ENCODE results near the gene DNAH11. TPM values are rescaled to one million over a fixed set of nuclear protein-coding genes. Genes with fewer than 3 reads are reported as not detected.
"Not testable (repeated sequence)": the region's sequence is repeated elsewhere in the genome, so short reads cannot be mapped to it uniquely, and the experiment has no call there.

Gene DNAH11
- total RNA-seq, 2 experiments from 2014 or later = 4.2 to 4.3 TPM

GRCh38 chr7:21805791-21806190, 263.0 kb downstream of the DNAH11 start:
- Mint-ChIP-seq H3K27ac (no peak overlapping the region), H3K4me1 (no peaks in the 10 kb centered on the region), H3K27me3 (peaks cover 5% of the 10 kb centered on the region), H3K4me3 (no peak overlapping the region), H3K36me3 (ENCODE audit: low read depth) (no peaks in the 10 kb centered on the region), H3K9me3 (ENCODE audit: low read depth) (no peaks in the 10 kb centered on the region)
- intact Hi-C loops (cut with DNase I, micrococcal nuclease) = no loop called here
- no peak for ATAC-seq
- no peak for DNase-seq
- CTCF ChIA-PET = no interaction called here
- POLR2A ChIA-PET = no interaction called here

GRCh38 chr7:21806388-21806787, 263.5 kb downstream of the DNAH11 start:
- Mint-ChIP-seq H3K9me3 (ENCODE audit: low read depth) (no peaks in the 10 kb centered on the region), H3K27me3 (peaks cover 5% of the 10 kb centered on the region), H3K4me1 (no peaks in the 10 kb centered on the region), H3K27ac (no peak overlapping the region), H3K4me3 (no peak overlapping the region), H3K36me3 (ENCODE audit: low read depth) (no peaks in the 10 kb centered on the region)
- CTCF ChIA-PET = no interaction called here
- ATAC-seq (no peak), DNase-seq (no peak)
- intact Hi-C loops (cut with DNase I, micrococcal nuclease) = no loop called here
- POLR2A ChIA-PET = no interaction called here

- no peaks in the 10 kb centered on the region for H3K9me3 Mint-ChIP-seq (ENCODE audit: low read depth)
- H3K4me3 Mint-ChIP-seq = no peak overlapping the region
- intact Hi-C loops (cut with DNase I, micrococcal nuclease) = no loop called here
- ChIA-PET CTCF (interaction anchor here (0.7 kb wide), 1 partner anchor 350 kb away, joined by 6 read pairs; no protein-coding TSS in a partner anchor), POLR2A (no interaction called here)
- no peak overlapping the region for H3K27ac Mint-ChIP-seq
- ATAC-seq (no peak), DNase-seq (no peak)
- no peaks in the 10 kb centered on the region for H3K36me3 Mint-ChIP-seq (ENCODE audit: low read depth)
- H3K4me1 Mint-ChIP-seq = peaks cover 9% of the 10 kb centered on the region
- H3K27me3 Mint-ChIP-seq = no peaks in the 10 kb centered on the region
These were observed 276.2 kb downstream of the DNAH11 start for GRCh38 chr7:21819048-21819447.

DNA sequence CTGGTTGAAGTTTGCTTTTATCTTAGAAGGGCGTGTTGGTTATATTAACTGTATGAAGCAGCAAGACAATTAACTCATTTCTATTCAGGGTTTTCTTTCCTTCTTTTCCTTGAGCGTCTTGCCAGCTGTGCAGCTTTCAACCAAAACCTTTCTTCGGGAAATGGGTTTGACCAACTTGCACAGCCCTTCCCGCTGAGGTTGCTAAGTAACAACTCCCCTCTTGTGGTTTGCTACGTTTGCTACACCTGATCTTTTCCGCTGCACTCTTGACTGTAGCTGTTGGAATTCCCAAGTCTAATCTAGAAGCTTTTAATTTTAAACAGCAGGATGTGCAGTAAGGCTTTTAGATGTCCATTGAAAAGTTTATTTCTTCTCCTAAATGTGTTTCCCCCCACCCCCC, 286.0 kb downstream of the DNAH11 start:
- intact Hi-C loops (cut with DNase I, micrococcal nuclease) = no loop called here
- POLR2A ChIA-PET = no interaction called here
- H3K27me3 Mint-ChIP-seq = no peaks in the 10 kb centered on the region
- DNase-seq (no peak), ATAC-seq (no peak)
- H3K27ac Mint-ChIP-seq = no peak overlapping the region
- CTCF ChIA-PET = interaction anchor here (0.6 kb wide), 1 partner anchor 1491 kb away, joined by 4 read pairs; no protein-coding TSS in a partner anchor
- H3K4me1 Mint-ChIP-seq = peaks cover 2% of the 10 kb centered on the region
- no peaks in the 10 kb centered on the region for H3K9me3 Mint-ChIP-seq (ENCODE audit: low read depth)
- H3K36me3 Mint-ChIP-seq (ENCODE audit: low read depth) = no peaks in the 10 kb centered on the region
- no peak overlapping the region for H3K4me3 Mint-ChIP-seq

DNA sequence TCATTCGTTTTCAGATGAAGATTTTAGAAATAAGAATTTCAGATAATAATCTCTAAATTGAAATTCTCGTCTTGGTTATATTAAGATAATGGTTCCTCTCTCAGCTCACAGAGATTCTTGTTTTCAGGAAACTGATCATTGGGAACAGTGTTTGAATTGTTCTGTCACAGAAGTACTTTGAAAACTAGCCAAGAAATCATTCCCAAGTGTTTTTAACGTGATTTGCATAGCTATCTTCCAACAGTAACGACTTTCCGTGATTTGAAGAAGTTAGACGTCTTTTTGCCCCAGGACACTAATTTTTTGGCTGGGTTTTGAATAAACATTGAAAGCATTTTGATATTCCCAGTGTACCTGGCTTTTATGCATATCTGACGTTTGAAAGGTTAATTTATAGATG, 286.9 kb downstream of the DNAH11 start:
- no peak overlapping the region for H3K4me3 Mint-ChIP-seq
- H3K27ac Mint-ChIP-seq = no peak overlapping the region
- intact Hi-C loops (cut with DNase I, micrococcal nuclease) = no loop called here
- peaks cover 2% of the 10 kb centered on the region for H3K4me1 Mint-ChIP-seq
- H3K9me3 Mint-ChIP-seq (ENCODE audit: low read depth) = no peaks in the 10 kb centered on the region
- no peaks in the 10 kb centered on the region for H3K27me3 Mint-ChIP-seq
- no peak for DNase-seq
- POLR2A ChIA-PET = no interaction called here
- CTCF ChIA-PET = no interaction called here
- H3K36me3 Mint-ChIP-seq (ENCODE audit: low read depth) = no peaks in the 10 kb centered on the region
- ATAC-seq = no peak

DNA sequence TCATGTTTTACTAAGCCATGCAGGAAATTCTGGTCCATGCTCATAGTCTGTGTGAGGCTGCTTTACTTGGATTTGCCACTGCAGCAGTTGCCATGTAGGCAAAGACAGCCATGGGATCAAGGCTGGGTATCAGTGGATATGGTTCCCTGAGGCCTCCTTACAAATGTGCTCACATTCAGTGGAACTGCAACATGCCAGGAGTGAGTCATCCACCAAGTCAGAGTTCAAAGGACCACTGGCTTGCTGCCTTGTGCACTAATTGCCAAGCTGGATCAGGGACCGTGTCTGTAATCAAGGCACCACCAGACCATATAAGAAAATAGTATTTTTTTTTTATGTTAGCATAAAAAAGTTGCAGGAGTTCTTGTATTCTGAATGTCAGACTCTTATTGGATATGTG, 301.9 kb downstream of the DNAH11 start:
- Mint-ChIP-seq H3K9me3 (ENCODE audit: low read depth) (no peaks in the 10 kb centered on the region), H3K4me1 (peaks cover 2% of the 10 kb centered on the region), H3K27ac (no peak overlapping the region), H3K36me3 (ENCODE audit: low read depth) (no peaks in the 10 kb centered on the region), H3K27me3 (no peaks in the 10 kb centered on the region), H3K4me3 (no peak overlapping the region)
- ChIA-PET CTCF (no interaction called here), POLR2A (no interaction called here)
- ATAC-seq (no peak), DNase-seq (no peak)
- intact Hi-C loops (cut with DNase I, micrococcal nuclease) = no loop called here

- DNase-seq (no peak), ATAC-seq (no peak)
- no peaks in the 10 kb centered on the region for H3K9me3 Mint-ChIP-seq (ENCODE audit: low read depth)
- H3K27me3 Mint-ChIP-seq = no peaks in the 10 kb centered on the region
- H3K27ac Mint-ChIP-seq = no peak overlapping the region
- ChIA-PET CTCF (no interaction called here), POLR2A (no interaction called here)
- peaks cover 27% of the 10 kb centered on the region for H3K4me1 Mint-ChIP-seq
- H3K4me3 Mint-ChIP-seq = no peak overlapping the region
- intact Hi-C loops (cut with DNase I, micrococcal nuclease) = no loop called here
- peaks cover 4% of the 10 kb centered on the region for H3K36me3 Mint-ChIP-seq (ENCODE audit: low read depth)
These were observed 307.9 kb downstream of the DNAH11 start for GRCh38 chr7:21850531-21851285.

- DNase-seq (no peak), ATAC-seq (no peak)
- H3K27ac Mint-ChIP-seq = peak overlapping the region; percentile 83
- ChIA-PET CTCF (interaction anchor here (0.6 kb wide), 1 partner anchor 1048 kb away, joined by 3 read pairs; no protein-coding TSS in a partner anchor), POLR2A (no interaction called here)
- no peaks in the 10 kb centered on the region for H3K27me3 Mint-ChIP-seq
- peaks cover 4% of the 10 kb centered on the region for H3K36me3 Mint-ChIP-seq (ENCODE audit: low read depth)
- H3K4me3 Mint-ChIP-seq = peak overlapping the region; percentile 39
- H3K4me1 Mint-ChIP-seq = peaks cover 27% of the 10 kb centered on the region
- intact Hi-C loops (cut with DNase I, micrococcal nuclease) = no loop called here
- H3K9me3 Mint-ChIP-seq (ENCODE audit: low read depth) = no peaks in the 10 kb centered on the region
These were observed 308.7 kb downstream of the DNAH11 start for GRCh38 chr7:21851559-21851967.

GRCh38 chr7:21865631-21866204, 322.9 kb downstream of the DNAH11 start:
- H3K27ac Mint-ChIP-seq; H3K36me3 Mint-ChIP-seq (ENCODE audit: low read depth); ATAC-seq; H3K4me1 Mint-ChIP-seq; intact Hi-C loops (cut with DNase I, micrococcal nuclease); H3K27me3 Mint-ChIP-seq; POLR2A ChIA-PET; H3K9me3 Mint-ChIP-seq (ENCODE audit: low read depth); H3K4me3 Mint-ChIP-seq; CTCF ChIA-PET; DNase-seq: not testable (repeated sequence)

DNA sequence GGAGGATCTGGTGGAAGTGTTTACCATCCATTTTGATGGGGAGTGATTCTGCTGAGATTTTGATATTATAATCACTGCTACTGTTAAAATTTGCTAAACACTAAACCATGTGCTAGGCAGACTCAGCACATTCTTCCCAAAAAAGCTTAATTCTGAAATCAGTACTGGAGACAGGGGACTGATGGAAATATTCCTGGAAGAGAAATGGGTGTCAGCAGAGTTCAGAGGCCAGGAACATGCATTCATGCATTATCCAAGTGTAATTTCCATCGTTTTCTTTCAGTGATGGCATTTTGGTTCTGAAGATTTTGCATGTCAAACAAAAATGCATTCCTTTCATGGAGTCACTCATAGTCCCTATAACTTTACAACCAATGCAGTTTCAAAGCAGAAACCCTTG, 323.9 kb downstream of the DNAH11 start:
- H3K27me3 Mint-ChIP-seq = no peaks in the 10 kb centered on the region
- no peaks in the 10 kb centered on the region for H3K9me3 Mint-ChIP-seq (ENCODE audit: low read depth)
- intact Hi-C loops (cut with DNase I, micrococcal nuclease) = no loop called here
- no peak overlapping the region for H3K27ac Mint-ChIP-seq
- H3K36me3 Mint-ChIP-seq (ENCODE audit: low read depth) = no peaks in the 10 kb centered on the region
- no peaks in the 10 kb centered on the region for H3K4me1 Mint-ChIP-seq
- DNase-seq (no peak), ATAC-seq (no peak)
- ChIA-PET POLR2A (no interaction called here), CTCF (no interaction called here)
- H3K4me3 Mint-ChIP-seq = no peak overlapping the region

GRCh38 chr7:21867226-21867625, 324.4 kb downstream of the DNAH11 start:
- H3K36me3 Mint-ChIP-seq (ENCODE audit: low read depth) = no peaks in the 10 kb centered on the region
- no peaks in the 10 kb centered on the region for H3K27me3 Mint-ChIP-seq
- no peak for DNase-seq
- no peak for ATAC-seq
- no peak overlapping the region for H3K27ac Mint-ChIP-seq
- H3K4me1 Mint-ChIP-seq = no peaks in the 10 kb centered on the region
- ChIA-PET CTCF (no interaction called here), POLR2A (no interaction called here)
- intact Hi-C loops (cut with DNase I, micrococcal nuclease) = no loop called here
- H3K4me3 Mint-ChIP-seq = no peak overlapping the region
- H3K9me3 Mint-ChIP-seq (ENCODE audit: low read depth) = no peaks in the 10 kb centered on the region

GRCh38 chr7:21867816-21868575, 325.2 kb downstream of the DNAH11 start:
- POLR2A ChIA-PET = no interaction called here
- Mint-ChIP-seq H3K36me3 (ENCODE audit: low read depth) (peaks cover 1% of the 10 kb centered on the region), H3K4me3 (no peak overlapping the region), H3K27ac (no peak overlapping the region), H3K4me1 (no peaks in the 10 kb centered on the region), H3K9me3 (ENCODE audit: low read depth) (no peaks in the 10 kb centered on the region), H3K27me3 (no peaks in the 10 kb centered on the region)
- intact Hi-C loops (cut with DNase I, micrococcal nuclease) = no loop called here
- CTCF ChIA-PET = interaction anchor here (0.6 to 1.4 kb wide), 2 partner anchors 20 to 848 kb away, joined by 3 read pairs; no protein-coding TSS in a partner anchor
- ATAC-seq (no peak), DNase-seq (no peak)

Data from activated CD4-positive, alpha-beta T cell treated with anti-CD3 and anti-CD28 coated beads for 36 hours (primary cell).